Hematopoietic multipotent progenitor cell (in vitro differentiated cells): ENCODE data around the gene SLC25A42. TPM values are rescaled to one million over a fixed set of nuclear protein-coding genes. Genes with fewer than 3 reads are reported as not detected.

Source experiments
- DNase-seq, 3 donors: peaks; one replicate each; pipeline ENCODE4 v3.0.0-alpha.2; 2011 to 2015; ENCODE audit warnings: low read depth in 2 of 3, low spot score in 2 of 3
- total RNA-seq: library from RNA; depleted of rRNA; stranded (reverse); fragments of >200 nt; gene quantifications from one replicate; pipeline ENCODE4 v1.2.3, GENCODE V29; 2012

Gene SLC25A42
- total RNA-seq, 1 donor = 11.6 TPM

- no peak for DNase-seq
Observed at GRCh38 chr19:19157808-19158207, 94.0 kb downstream of the SLC25A42 start.

DNA sequence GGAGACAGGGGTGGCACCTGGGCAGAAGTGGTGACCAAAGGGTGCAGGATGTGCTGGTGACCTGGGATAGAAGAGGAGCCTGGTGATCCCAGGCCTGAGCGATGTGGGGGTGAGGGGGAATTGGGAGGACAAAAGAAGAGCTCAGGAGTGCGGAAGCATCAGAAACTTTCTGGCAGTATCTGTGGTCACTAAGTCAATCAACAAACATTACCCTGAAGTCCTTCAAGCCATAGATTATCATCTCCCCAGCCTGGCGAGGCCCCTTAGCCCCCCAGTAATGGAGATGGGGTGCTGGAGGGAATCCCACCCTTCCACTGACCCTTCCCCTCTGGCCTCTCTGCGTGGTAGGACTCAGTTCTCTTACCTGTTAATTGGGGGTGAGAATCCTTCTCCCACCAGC lies 95.7 kb downstream of the SLC25A42 start:
- DNase-seq = no peak

GRCh38 chr19:19160461-19161035 lies 96.8 kb downstream of the SLC25A42 start:
- peak in 2 of 3 donors; percentile 36 to 68 for DNase-seq

- DNase-seq = no peak
Observed at GRCh38 chr19:19162495-19162894, 98.7 kb downstream of the SLC25A42 start.

Other genes with a start within 250 kb of the SLC25A42 start
- gene UPF1, start 232.0 kb upstream of the SLC25A42 start, total RNA-seq = 104 TPM
- gene CERS1, start 167.8 kb upstream of the SLC25A42 start, total RNA-seq = 0.27 TPM
- gene COPE, start 144.6 kb upstream of the SLC25A42 start, total RNA-seq = 355 TPM
- 92.9 TPM for gene DDX49, start 144.3 kb upstream of the SLC25A42 start, total RNA-seq
- 4.8 TPM for gene HOMER3, start 122.8 kb upstream of the SLC25A42 start, total RNA-seq
- gene SUGP2, start 30.5 kb upstream of the SLC25A42 start, total RNA-seq = 33.7 TPM
- 80.8 TPM for gene ARMC6, start 30.4 kb upstream of the SLC25A42 start, total RNA-seq
- gene TMEM161A, start 74.5 kb downstream of the SLC25A42 start, total RNA-seq = 33.4 TPM
- gene MEF2B, start 106.3 kb downstream of the SLC25A42 start, total RNA-seq = 0.27 TPM
- 17.2 TPM for gene BORCS8, start 128.2 kb downstream of the SLC25A42 start, total RNA-seq
- 90.2 TPM for gene RFXANK, start 128.3 kb downstream of the SLC25A42 start, total RNA-seq
- 10.5 TPM for gene NR2C2AP, start 139.4 kb downstream of the SLC25A42 start, total RNA-seq
- not detected for gene NCAN, start 148.0 kb downstream of the SLC25A42 start, total RNA-seq
- under 0.01 TPM for gene TM6SF2, start 209.3 kb downstream of the SLC25A42 start, total RNA-seq